SK-N-SH (cell line): Measurements from ENCODE around the gene ZCCHC7. TPM values are rescaled to one million over a fixed set of nuclear protein-coding genes. Genes with fewer than 3 reads are reported as not detected.

ENCODE experiments used
- CTCF ChIA-PET: fragments of 300-600, 350-600 bp; formaldehyde crosslinking; extraction: SDS; loops from one replicate; lab custom pipeline; 2021; lab: Yijun Ruan, JAX
- POLR2A ChIA-PET: fragments of 350-600 bp; sonication (Branson Sonifier 250); formaldehyde crosslinking; extraction: SDS; loops from one replicate; lab custom pipeline; 2020; ENCODE audit warnings: antibody characterized with exemption, inconsistent platforms; lab: Yijun Ruan, JAX
- DNase-seq: peaks from one replicate; pipeline ENCODE4 v3.0.0; 2012
- H2AFZ ChIP-seq: fragments of 200-600 bp; sonication (generic); 2 replicates; pipeline ENCODE4 v1.8.1; 2016; ENCODE audit warnings: antibody characterized with exemption, mild to moderate bottlenecking, low read depth
- H3F3A ChIP-seq: fragments of 200-600 bp; sonication (generic); replicated peaks from 2 replicates; pipeline ENCODE3; 2016; ENCODE audit warnings: antibody characterized with exemption, mild to moderate bottlenecking; ENCODE audit not compliant: insufficient read depth
- H3K27ac ChIP-seq, 2 experiments: fragments of 200-500 bp in 1 of 2; fragments of 200-600 bp in 1 of 2; sonication (Bioruptor generic) in 1 of 2; sonication (generic), shearing (Covaris generic) in 1 of 2; 2 replicates each; pipeline versions ENCODE4 v1.5.1 to v1.6.1; 2014 to 2016; ENCODE audit warnings: low read depth in 2 of 2, inconsistent platforms in 1 of 2, low read length in 1 of 2, mild to moderate bottlenecking in 1 of 2, mixed read lengths in 1 of 2
- H3K27me3 ChIP-seq: fragments of 200-600 bp; sonication (generic), shearing (Covaris generic); 2 replicates; pipeline ENCODE4 v1.6.1; 2016; ENCODE audit warnings: mixed run types; ENCODE audit not compliant: insufficient read depth
- H3K36me3 ChIP-seq, 2 experiments: fragments of 200-500 bp in 1 of 2; fragments of 200-600 bp in 1 of 2; sonication (Bioruptor generic) in 1 of 2; sonication (generic) in 1 of 2; replicated peaks in 1 of 2; 2 replicates each; pipeline versions ENCODE3 to v1.5.1; 2014 to 2016; ENCODE audit warnings: low read length in 1 of 2, mild to moderate bottlenecking in 1 of 2; ENCODE audit not compliant: insufficient read depth in 2 of 2, control insufficient read depth in 1 of 2
- H3K4me1 ChIP-seq, 2 experiments: fragments of 200-500 bp in 1 of 2; fragments of 200-600 bp in 1 of 2; sonication (Bioruptor generic) in 1 of 2; sonication (generic), shearing (Covaris generic) in 1 of 2; 2 replicates each; pipeline versions ENCODE4 v1.5.1 to v1.6.1; 2014 to 2016; ENCODE audit warnings: low read depth in 1 of 2, low read length in 1 of 2, mixed run types in 1 of 2; ENCODE audit not compliant: insufficient read depth in 2 of 2, control insufficient read depth in 1 of 2
- H3K4me2 ChIP-seq: fragments of 200-600 bp; sonication (generic), shearing (Covaris generic); 2 replicates; pipeline ENCODE4 v1.6.1; 2017; ENCODE audit warnings: mixed run types
- H3K4me3 ChIP-seq, 2 experiments: fragments of 200-500 bp in 1 of 2; fragments of 200-600 bp in 1 of 2; sonication (Bioruptor generic) in 1 of 2; sonication (generic), shearing (Covaris generic) in 1 of 2; 2 replicates each; pipeline versions ENCODE4 v1.5.1 to v1.8.1; 2014 to 2016; ENCODE audit warnings: low read depth in 2 of 2, inconsistent platforms in 1 of 2, low read length in 1 of 2, mild to moderate bottlenecking in 1 of 2, mixed read lengths in 1 of 2, moderate library complexity in 1 of 2
- H3K79me2 ChIP-seq: fragments of 200-600 bp; sonication (generic); 2 replicates; pipeline ENCODE4 v1.8.1; 2017; ENCODE audit warnings: mild to moderate bottlenecking; ENCODE audit not compliant: insufficient read depth
- H3K9ac ChIP-seq: fragments of 200-600 bp; sonication (generic); 2 replicates; pipeline ENCODE4 v1.6.1; 2017; ENCODE audit warnings: mixed run types
- H3K9me2 ChIP-seq: fragments of 200-600 bp; sonication (generic); 2 replicates; pipeline ENCODE4 v1.6.1; 2017; ENCODE audit warnings: mixed run types
- H3K9me3 ChIP-seq: fragments of 200-600 bp; sonication (generic); 2 replicates; pipeline ENCODE4 v1.6.1; 2017; ENCODE audit warnings: mixed run types, mild to moderate bottlenecking, moderate library complexity
- H4K20me1 ChIP-seq: fragments of 200-600 bp; sonication (generic); 2 replicates; pipeline ENCODE4 v1.6.1; 2017; ENCODE audit warnings: mild to moderate bottlenecking, mixed run types; ENCODE audit not compliant: insufficient read depth
- CTCF ChIP-seq: fragments of 200-600 bp; sonication (generic); IDR thresholded peaks from 2 replicates; pipeline ENCODE4 v1.6.1; 2017; ENCODE audit warnings: antibody characterized with exemption, mild to moderate bottlenecking, moderate library complexity
- MEF2A ChIP-seq: IDR thresholded peaks from 2 replicates; pipeline ENCODE4 v1.4.0; 2012; ENCODE audit warnings: low read depth, borderline replicate concordance
- PBX3 ChIP-seq: IDR thresholded peaks from 2 replicates; pipeline ENCODE4; 2012
- RAD21 ChIP-seq: IDR thresholded peaks from 2 replicates; pipeline ENCODE4 v1.6.1; 2012; ENCODE audit warnings: mild to moderate bottlenecking, low read length
- TAF1 ChIP-seq: IDR thresholded peaks from 2 replicates; pipeline ENCODE4 v1.6.1; 2012; ENCODE audit warnings: low read depth, mild to moderate bottlenecking, low read length, moderate library complexity, borderline replicate concordance
- USF1 ChIP-seq: IDR thresholded peaks from 2 replicates; pipeline ENCODE4 v1.4.0; 2012; ENCODE audit warnings: low read depth, borderline replicate concordance
- WGBS: methylation state at CpG from one replicate; pipeline ENCODE4 v1.1.6; 2017; ENCODE audit warnings: low lambda C conversion rate; 5-methylcytosine and 5-hydroxymethylcytosine counted together
- polyA plus RNA-seq, 3 experiments: library from polyadenylated mRNA; depleted of rRNA; stranded (reverse); fragments of >200 nt; gene quantifications; 2 replicates each; pipeline ENCODE4 v1.2.3, GENCODE V29; 2012

The ZCCHC7 gene
- polyA plus RNA-seq, 1 of the 3 experiments (the other 2 are of a cell fraction): 12.6 TPM

- ChIA-PET CTCF (no interaction called here), POLR2A (no interaction called here)
- 67% methylated on average over 3 of the region's 3 CpGs for WGBS
Observed at GRCh38 chr9:37372839-37373238, 252.5 kb downstream of the ZCCHC7 start.

GRCh38 chr9:37373621-37374020 lies 253.2 kb downstream of the ZCCHC7 start:
- Histone ChIP-seq H2AFZ (no peak overlapping the region), H3F3A (no peaks in the 10 kb centered on the region), H3K79me2 (no peaks in the 10 kb centered on the region), H3K4me3 (no peak overlapping the region), H4K20me1 (no peaks in the 10 kb centered on the region), H3K27me3 (no peaks in the 10 kb centered on the region), H3K36me3 (no peaks in the 10 kb centered on the region), H3K4me1 (no peaks in the 10 kb centered on the region), H3K9me2 (no peaks in the 10 kb centered on the region), H3K9ac (no peak overlapping the region), H3K4me2 (no peak overlapping the region), H3K27ac (no peak overlapping the region), H3K9me3 (no peaks in the 10 kb centered on the region)
- WGBS: 88% methylated on average over 1 of the region's 1 CpG
- POLR2A ChIA-PET: no interaction called here
- TF ChIP-seq TAF1: no peak
- no peak for TF ChIP-seq CTCF
- no peak for TF ChIP-seq MEF2A
- TF ChIP-seq USF1: no peak
- no peak for DNase-seq
- CTCF ChIA-PET: no interaction called here

More at GRCh38 chr9:37372839-37373238, 252.5 kb downstream of the ZCCHC7 start:
- Histone ChIP-seq H3K9me3 (no peaks in the 10 kb centered on the region), H3F3A (no peaks in the 10 kb centered on the region), H3K4me3 (no peak overlapping the region), H3K9me2 (no peaks in the 10 kb centered on the region), H3K9ac (no peak overlapping the region), H3K27me3 (no peaks in the 10 kb centered on the region), H4K20me1 (no peaks in the 10 kb centered on the region), H3K36me3 (no peaks in the 10 kb centered on the region), H2AFZ (no peak overlapping the region), H3K4me1 (no peaks in the 10 kb centered on the region), H3K4me2 (no peak overlapping the region), H3K79me2 (no peaks in the 10 kb centered on the region), H3K27ac (no peak overlapping the region)
- DNase-seq: no peak
- TF ChIP-seq PBX3: no peak

- POLR2A ChIA-PET: no interaction called here
- no peak for TF ChIP-seq TAF1
- no peak for TF ChIP-seq RAD21
- H3K4me2 ChIP-seq: no peak overlapping the region
- no peak overlapping the region for H3K9ac ChIP-seq
- no peaks in the 10 kb centered on the region for H3K27me3 ChIP-seq
- H3K9me3 ChIP-seq: no peaks in the 10 kb centered on the region
- H3K4me3 ChIP-seq: no peak overlapping the region
- no peak overlapping the region for H3K27ac ChIP-seq
- no peaks in the 10 kb centered on the region for H3K79me2 ChIP-seq
- H2AFZ ChIP-seq: no peak overlapping the region
- no peaks in the 10 kb centered on the region for H4K20me1 ChIP-seq
- no peaks in the 10 kb centered on the region for H3K4me1 ChIP-seq
- CTCF ChIA-PET: interaction anchor here (1.1 kb wide), 1 partner anchor 10 kb away, joined by 3 read pairs; no protein-coding TSS in a partner anchor
- H3K36me3 ChIP-seq: no peaks in the 10 kb centered on the region
- 68% methylated on average over 6 of the region's 6 CpGs for WGBS
- no peaks in the 10 kb centered on the region for H3K9me2 ChIP-seq
- H3F3A ChIP-seq: no peaks in the 10 kb centered on the region
- no peak for DNase-seq
Observed at GRCh38 chr9:37374892-37375291, 254.5 kb downstream of the ZCCHC7 start.
